GM12878 (cell line): ENCODE results near the gene FANCE. TPM values are rescaled to one million over a fixed set of nuclear protein-coding genes. Genes with fewer than 3 reads are reported as not detected.

Experiments
- ATAC-seq: fragments of 200-7000 bp; cut with Tn5 transposase; 3 replicates; pipeline ENCODE4 v1.9.1; 2020; ENCODE audit warnings: mild to moderate bottlenecking, moderate library complexity
- BruUV-seq: library from RNA; stranded (reverse); fragments of 400-500 nt; replicated peaks from 2 replicates; lab custom pipeline; 2021; lab: Mats Ljungman, UMichigan
- CTCF ChIA-PET: fragments of 300-600 bp; sonication (Branson Sonifier 250); formaldehyde crosslinking; extraction: SDS; loops from one replicate; lab custom pipeline; 2021; ENCODE audit warnings: inconsistent platforms; lab: Yijun Ruan, JAX
- POLR2A ChIA-PET: fragments of 350-600 bp; formaldehyde crosslinking; extraction: SDS; loops from one replicate; lab custom pipeline; 2021; ENCODE audit warnings: inconsistent platforms; lab: Charles Lee
- RAD21 ChIA-PET: fragments of 300-600 bp; sonication (Branson Sonifier 250); formaldehyde crosslinking; loops from one replicate; lab custom pipeline; 2023; ENCODE audit warnings: antibody characterized with exemption; ENCODE audit not compliant: unreplicated experiment; lab: Charles Lee
- SMC1A ChIA-PET: fragments of 300-600 bp; sonication (Branson Sonifier 250); formaldehyde crosslinking; loops from one replicate; lab custom pipeline; 2023; ENCODE audit not compliant: unreplicated experiment, uncharacterized antibody; lab: Charles Lee
- DNase-seq: peaks from one replicate; pipeline ENCODE4 v3.0.0-alpha.2; 2011; ENCODE audit warnings: low read depth, low spot score
- FAIRE-seq: peaks from 3 replicates; lab custom pipeline; 2011; peaks lifted over from hg19 to GRCh38; lab: Jason Lieb, UNC
- H2AFZ ChIP-seq: 2 replicates; pipeline ENCODE4 v1.6.0; 2011; ENCODE audit warnings: low read depth, low read length, control low read depth; ENCODE audit not compliant: control insufficient read depth
- H3K27ac ChIP-seq: 2 replicates; pipeline ENCODE4 v1.5.1; 2011; ENCODE audit warnings: control low read depth; ENCODE audit not compliant: control insufficient read depth, insufficient read depth
- H3K27me3 ChIP-seq, 2 experiments: replicated peaks in 1 of 2; 2 replicates each; pipeline versions ENCODE4 v1.6.0 to v1.6.1; 2011; ENCODE audit warnings: low read length in 1 of 2; ENCODE audit not compliant: control insufficient read depth in 2 of 2, insufficient read depth in 2 of 2
- H3K36me3 ChIP-seq, 2 experiments: 2 replicates each; pipeline ENCODE4 v1.5.1; 2011; ENCODE audit warnings: low read length in 1 of 2; ENCODE audit not compliant: control insufficient read depth in 2 of 2, insufficient read depth in 2 of 2
- H3K4me1 ChIP-seq: 2 replicates; pipeline ENCODE4 v1.6.1; 2011; ENCODE audit warnings: mild to moderate bottlenecking, low read length, moderate library complexity, mixed read lengths; ENCODE audit not compliant: control insufficient read depth, insufficient read depth
- H3K4me2 ChIP-seq: 2 replicates; pipeline ENCODE4 v1.6.0; 2011; ENCODE audit warnings: control low read depth; ENCODE audit not compliant: control insufficient read depth, insufficient read depth
- H3K4me3 ChIP-seq: fragments of 200-600 bp; sonication (generic); 2 replicates; pipeline ENCODE4 v1.5.1; 2016
- H3K79me2 ChIP-seq: 2 replicates; pipeline ENCODE4 v1.6.0; 2011; ENCODE audit warnings: low read length; ENCODE audit not compliant: control insufficient read depth, insufficient read depth
- H3K9ac ChIP-seq: 2 replicates; pipeline ENCODE4 v1.8.0; 2011; ENCODE audit warnings: low read length, control low read depth, mixed read lengths; ENCODE audit not compliant: control insufficient read depth, insufficient read depth
- H3K9me3 ChIP-seq: replicated peaks from 3 replicates; pipeline ENCODE4 v1.5.1; 2011; ENCODE audit warnings: mild to moderate bottlenecking, low read length; ENCODE audit not compliant: control insufficient read depth, insufficient read depth
- H4K20me1 ChIP-seq: 2 replicates; pipeline ENCODE4 v1.6.0; 2011; ENCODE audit not compliant: control insufficient read depth, insufficient read depth
- BRCA1 ChIP-seq: IDR thresholded peaks from 2 replicates; pipeline ENCODE4 v1.6.1; 2011; ENCODE audit warnings: low read depth, low read length, improper control_type of control experiment
- NFYA ChIP-seq: IDR thresholded peaks from 2 replicates; pipeline ENCODE4 v1.6.1; 2011; ENCODE audit warnings: low read depth, mild to moderate bottlenecking, low read length, improper control_type of control experiment, borderline replicate concordance
- NR2C1 ChIP-seq: fragments of 450-650 bp; IDR thresholded peaks from 2 replicates; pipeline ENCODE4 v1.6.1; 2017; ENCODE audit warnings: antibody characterized with exemption, mild to moderate bottlenecking, moderate library complexity
- SIX5 ChIP-seq: IDR thresholded peaks from 2 replicates; pipeline ENCODE4 v1.6.1; 2011; ENCODE audit warnings: mild to moderate bottlenecking, low read depth, low read length, moderate library complexity; ENCODE audit not compliant: severe bottlenecking
- SRF ChIP-seq, 2 experiments: IDR thresholded peaks; 2 replicates each; pipeline ENCODE4 v1.6.1; 2011; ENCODE audit warnings: low read depth in 2 of 2, low read length in 2 of 2, mild to moderate bottlenecking in 1 of 2, moderate library complexity in 1 of 2
- SUZ12 ChIP-seq: fragments of 200-600 bp; sonication (generic); IDR thresholded peaks from one replicate; pipeline ENCODE4 v1.6.1; 2018; ENCODE audit warnings: antibody characterized with exemption, mild to moderate bottlenecking; ENCODE audit not compliant: unreplicated experiment
- USF1 ChIP-seq: IDR thresholded peaks from 2 replicates; pipeline ENCODE4 v1.6.1; 2011; ENCODE audit warnings: borderline replicate concordance, low read depth, mild to moderate bottlenecking, moderate library complexity, mixed read lengths, low read length; ENCODE audit not compliant: insufficient read depth; ENCODE audit errors: extremely low read length
- ZBTB33 ChIP-seq: fragments of 450-650 bp; IDR thresholded peaks from 2 replicates; pipeline ENCODE4 v1.6.1; 2017; ENCODE audit warnings: mild to moderate bottlenecking
- WGBS: methylation state at CpG from one replicate; pipeline ENCODE4 v1.1.6; 2016; ENCODE audit warnings: low lambda C conversion rate; ENCODE audit not compliant: insufficient replicate concordance, insufficient coverage; ENCODE audit errors: missing lambda C conversion rate; 5-methylcytosine and 5-hydroxymethylcytosine counted together
- in situ Hi-C: fragments of 300-500 bp; cut with MboI; formaldehyde crosslinking; loops from 9 replicates; pipeline ENCODE4 v1.14.3; 2018; ENCODE audit warnings: mixed read lengths
- intact Hi-C: fragments of 100-400 bp; cut with micrococcal nuclease; formaldehyde crosslinking; loops from one replicate; pipeline ENCODE4 v1.14.2; 2022; ENCODE audit not compliant: unreplicated experiment
- polyA plus RNA-seq, 11 experiments: library from polyadenylated mRNA; depleted of rRNA in 4 of 11; unstranded in 6 of 11; stranded (reverse) in 5 of 11; fragments of >200 nt; fragmentation: Nextera tagmentation in 4 of 11; fragmentation: Illumina TruSeq in 1 of 11; extraction: Ambion mirVana in 4 of 11; extraction: Trizol in 1 of 11; gene quantifications; 1 replicate in 1 of 11; 2 replicates in 10 of 11; pipeline versions ENCODE4 v1.2.1 to v1.2.3, GENCODE V29; 2011 to 2016; ENCODE audit warnings: inconsistent platforms in 2 of 11, missing spikeins in 2 of 11, low read depth in 1 of 11
- total RNA-seq, 4 experiments: library from RNA; depleted of rRNA in 3 of 4; stranded (reverse); fragments of >200 nt in 3 of 4; fragmentation: Illumina TruSeq in 1 of 4; extraction: Trizol in 1 of 4; gene quantifications; 2 replicates each; pipeline versions ENCODE4 v1.2.1 to v1.2.3, GENCODE V29; 2013 to 2021
- TF ChIP-seq, protein P1 (sequence below): fragments of 450-650 bp; IDR thresholded peaks from 2 replicates; pipeline ENCODE4 v1.6.1; 2014; ENCODE audit warnings: mild to moderate bottlenecking

FANCE gene
- total and polyA plus RNA-seq, 10 of the 15 experiments (the other 5 are each of a cell fraction or from before 2014, with no cell fraction given): 3.0 to 13.3 (median 8.1) TPM

GRCh38 chr6:35507221-35507620, 55.1 kb downstream of the FANCE start:
- peaks cover 6% of the 10 kb centered on the region; the same call in 1 of the 2 replicates for H3K4me1 ChIP-seq
- no peak for TF ChIP-seq BRCA1
- TF ChIP-seq SUZ12: no peak
- no peak for DNase-seq
- 41% methylated on average over 2 of the region's 2 CpGs for WGBS
- no peaks in the 10 kb centered on the region for H3K79me2 ChIP-seq
- H3K9me3 ChIP-seq: no peaks in the 10 kb centered on the region
- CTCF ChIA-PET: interaction anchor here (0.7 kb wide), 1 partner anchor 230 kb away, joined by 3 read pairs; no protein-coding TSS in a partner anchor
- no peak for FAIRE-seq
- H3K9ac ChIP-seq: no peak overlapping the region
- intact Hi-C loops: no loop called here
- no peak for ATAC-seq
- no peak overlapping the region for H2AFZ ChIP-seq
- H4K20me1 ChIP-seq: no peaks in the 10 kb centered on the region
- peaks cover 3 to 6% of the 10 kb centered on the region in 2 experiments; a peak in 1 of 4 replicates for H3K27me3 ChIP-seq
- BruUV-seq: no TSS peak
- SMC1A ChIA-PET: interaction anchor here (0.6 kb wide), 1 partner anchor 302 kb away, joined by 4 read pairs; no protein-coding TSS in a partner anchor
- POLR2A ChIA-PET: no interaction called here
- no peak overlapping the region for H3K4me2 ChIP-seq
- in situ Hi-C loops: no loop called here
- H3K4me3 ChIP-seq: no peak overlapping the region
- H3K27ac ChIP-seq: no peak overlapping the region
- RAD21 ChIA-PET: no interaction called here
- no peaks in the 10 kb centered on the region for H3K36me3 ChIP-seq

- BruUV-seq: no TSS peak
- no peak overlapping the region for H3K9ac ChIP-seq
- no peaks in the 10 kb centered on the region for H4K20me1 ChIP-seq
- peaks cover 3 to 6% of the 10 kb centered on the region in 2 experiments; a peak in 1 of 4 replicates for H3K27me3 ChIP-seq
- POLR2A ChIA-PET: interaction anchor here (0.5 kb wide), 1 partner anchor 373 kb away, joined by 5 read pairs; no protein-coding TSS in a partner anchor
- WGBS: 16% methylated on average over 2 of the region's 2 CpGs
- TF ChIP-seq NR2C1 (no peak), USF1 (no peak), SRF (IDR thresholded peaks at IDR 0.05; ENCODE audit: low read depth in 2 of 2, low read length in 2 of 2) (no peak), SIX5 (no peak), BRCA1 (no peak), NFYA (no peak), ZBTB33 (no peak)
- TF ChIP-seq, protein P1, sequence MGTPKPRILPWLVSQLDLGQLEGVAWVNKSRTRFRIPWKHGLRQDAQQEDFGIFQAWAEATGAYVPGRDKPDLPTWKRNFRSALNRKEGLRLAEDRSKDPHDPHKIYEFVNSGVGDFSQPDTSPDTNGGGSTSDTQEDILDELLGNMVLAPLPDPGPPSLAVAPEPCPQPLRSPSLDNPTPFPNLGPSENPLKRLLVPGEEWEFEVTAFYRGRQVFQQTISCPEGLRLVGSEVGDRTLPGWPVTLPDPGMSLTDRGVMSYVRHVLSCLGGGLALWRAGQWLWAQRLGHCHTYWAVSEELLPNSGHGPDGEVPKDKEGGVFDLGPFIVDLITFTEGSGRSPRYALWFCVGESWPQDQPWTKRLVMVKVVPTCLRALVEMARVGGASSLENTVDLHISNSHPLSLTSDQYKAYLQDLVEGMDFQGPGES: no peak
- H3K27ac ChIP-seq: no peak overlapping the region
- no peaks in the 10 kb centered on the region for H3K36me3 ChIP-seq
- SMC1A ChIA-PET: interaction anchor here (0.8 kb wide), 1 partner anchor 182 kb away, joined by 3 read pairs; no protein-coding TSS in a partner anchor
- no peak for ATAC-seq
- H3K9me3 ChIP-seq: no peaks in the 10 kb centered on the region
- no peak overlapping the region for H2AFZ ChIP-seq
- no peaks in the 10 kb centered on the region for H3K79me2 ChIP-seq
- in situ Hi-C loops (no loop called here), intact Hi-C loops (no loop called here)
- no peak overlapping the region for H3K4me3 ChIP-seq
- FAIRE-seq: no peak
- H3K4me1 ChIP-seq: peaks cover 6% of the 10 kb centered on the region; the same call in 1 of the 2 replicates
- DNase-seq: no peak
- no peak overlapping the region for H3K4me2 ChIP-seq
- RAD21 ChIA-PET: no interaction called here
- CTCF ChIA-PET: no interaction called here
These were observed 55.9 kb downstream of the FANCE start for GRCh38 chr6:35508027-35508426.
